ENCODE data around the gene EDARADD. TPM values are rescaled to one million over a fixed set of nuclear protein-coding genes. Genes with fewer than 3 reads are reported as not detected.
"Not testable (repeated sequence)": the region's sequence is repeated elsewhere in the genome, so short reads cannot be mapped to it uniquely, and the experiment has no call there.

The EDARADD gene
- total RNA-seq, 3 donors from 2014 or later: 0.32 to 27.1 (median 20.3) TPM

- H3K4me3 ChIP-seq: no peak overlapping the region
- TF ChIP-seq CTCF (IDR thresholded peaks at IDR 0.05) (no peak), POLR2A (IDR thresholded peaks at IDR 0.05) (no peak), POLR2AphosphoS5 (IDR thresholded peaks at IDR 0.05) (no peak)
- intact Hi-C loops (cut with DNase I; ENCODE audit: low total_unique reads): loop anchor here (10.0 kb wide), 1 partner anchor 826 kb away; no protein-coding TSS in a partner anchor
Observed at GRCh38 chr1:236458996-236459395, 64.9 kb downstream of the EDARADD start.

DNA sequence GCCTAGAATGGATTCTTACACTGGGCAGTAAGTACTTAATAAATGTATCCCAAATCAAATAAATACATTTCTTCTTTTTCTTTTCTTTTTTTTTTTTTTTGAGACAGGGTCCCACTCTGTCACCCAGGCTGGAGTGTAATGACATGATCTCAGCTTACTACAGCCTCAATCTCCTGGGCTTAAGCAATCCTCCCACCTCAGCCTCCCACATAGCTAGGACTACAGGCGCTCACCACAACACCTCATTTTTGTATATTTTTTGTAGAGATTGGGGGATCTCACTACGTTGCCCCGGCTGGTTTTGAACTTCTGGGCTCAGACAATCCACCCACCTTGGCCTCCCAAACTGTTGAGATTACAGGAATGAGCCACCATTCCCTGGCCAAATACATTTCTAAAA lies 66.0 kb downstream of the EDARADD start:
- TF ChIP-seq POLR2AphosphoS5 (IDR thresholded peaks at IDR 0.05): no peak
- TF ChIP-seq CTCF (IDR thresholded peaks at IDR 0.05): no peak
- no peak for TF ChIP-seq POLR2A (IDR thresholded peaks at IDR 0.05)
- Histone ChIP-seq H3K27ac (no peak overlapping the region), H3K4me1 (no peaks in the 10 kb centered on the region), H3K4me3 (no peak overlapping the region), H3K9me3 (no peaks in the 10 kb centered on the region), H3K36me3 (no peaks in the 10 kb centered on the region), H3K27me3 (no peaks in the 10 kb centered on the region)
- intact Hi-C loops (cut with DNase I; ENCODE audit: low total_unique reads): loop anchor here (10.0 kb wide), 1 partner anchor 85 kb away; no protein-coding TSS in a partner anchor
- no peak for DNase-seq (ENCODE audit: low spot score in 2 of 2)

More at GRCh38 chr1:236458996-236459395, 64.9 kb downstream of the EDARADD start:
- Histone ChIP-seq H3K27me3 (no peaks in the 10 kb centered on the region), H3K27ac (no peak overlapping the region), H3K4me1 (no peaks in the 10 kb centered on the region), H3K9me3 (no peaks in the 10 kb centered on the region), H3K36me3 (no peaks in the 10 kb centered on the region)
- no peak for DNase-seq (ENCODE audit: low spot score in 2 of 2)

DNA sequence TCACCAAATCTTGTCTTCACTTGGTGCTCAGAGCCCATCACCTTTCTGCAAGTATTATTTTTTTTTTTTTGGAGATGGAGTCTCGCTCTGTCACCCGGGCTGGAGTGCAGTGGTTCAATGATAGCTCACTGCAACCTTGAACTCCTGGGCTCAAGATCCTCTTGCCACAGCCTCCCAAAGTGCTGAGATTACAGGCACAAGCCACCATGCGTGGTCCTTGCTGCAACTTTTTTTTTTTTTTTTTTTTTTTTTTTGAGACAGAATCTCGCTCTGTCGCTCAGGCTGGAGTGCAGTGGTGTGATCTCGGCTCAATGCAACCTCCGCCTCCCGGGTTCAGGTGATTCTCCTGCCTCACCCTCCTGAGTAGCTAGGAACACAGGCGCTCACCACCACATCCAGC lies 70.1 kb downstream of the EDARADD start:
- not testable (repeated sequence) for H3K9me3 ChIP-seq; H3K27ac ChIP-seq; H3K36me3 ChIP-seq; H3K27me3 ChIP-seq; DNase-seq (ENCODE audit: low spot score in 2 of 2); H3K4me1 ChIP-seq; H3K4me3 ChIP-seq
- intact Hi-C loops (cut with DNase I; ENCODE audit: low total_unique reads): loop anchor here (10.0 kb wide), 1 partner anchor 89 kb away; no protein-coding TSS in a partner anchor

GRCh38 chr1:236465231-236465958 lies 71.3 kb downstream of the EDARADD start:
- no peaks in the 10 kb centered on the region for H3K27me3 ChIP-seq
- no peak overlapping the region for H3K27ac ChIP-seq
- H3K4me1 ChIP-seq: no peaks in the 10 kb centered on the region
- intact Hi-C loops (cut with DNase I; ENCODE audit: low total_unique reads): loop anchor here (10.0 kb wide), 1 partner anchor 91 kb away; no protein-coding TSS in a partner anchor
- no peak for DNase-seq (ENCODE audit: low spot score in 2 of 2)
- no peaks in the 10 kb centered on the region for H3K9me3 ChIP-seq
- TF ChIP-seq POLR2A (IDR thresholded peaks at IDR 0.05): no peak
- no peak for TF ChIP-seq CTCF (IDR thresholded peaks at IDR 0.05)
- TF ChIP-seq POLR2AphosphoS5 (IDR thresholded peaks at IDR 0.05): no peak
- H3K36me3 ChIP-seq: no peaks in the 10 kb centered on the region
- H3K4me3 ChIP-seq: no peak overlapping the region

GRCh38 chr1:236465959-236466303 lies 71.8 kb downstream of the EDARADD start:
- Histone ChIP-seq H3K36me3 (no peaks in the 10 kb centered on the region), H3K4me3 (no peak overlapping the region), H3K4me1 (no peaks in the 10 kb centered on the region), H3K27me3 (no peaks in the 10 kb centered on the region), H3K9me3 (no peaks in the 10 kb centered on the region), H3K27ac (no peak overlapping the region)
- intact Hi-C loops (cut with DNase I; ENCODE audit: low total_unique reads): loop anchor here (10.0 kb wide), 1 partner anchor 91 kb away; no protein-coding TSS in a partner anchor
- no peak for DNase-seq (ENCODE audit: low spot score in 2 of 2)
- TF ChIP-seq CTCF (IDR thresholded peaks at IDR 0.05): no peak
